ENCODE measurements around the gene ARHGAP40.

Gene ARHGAP40

DNA sequence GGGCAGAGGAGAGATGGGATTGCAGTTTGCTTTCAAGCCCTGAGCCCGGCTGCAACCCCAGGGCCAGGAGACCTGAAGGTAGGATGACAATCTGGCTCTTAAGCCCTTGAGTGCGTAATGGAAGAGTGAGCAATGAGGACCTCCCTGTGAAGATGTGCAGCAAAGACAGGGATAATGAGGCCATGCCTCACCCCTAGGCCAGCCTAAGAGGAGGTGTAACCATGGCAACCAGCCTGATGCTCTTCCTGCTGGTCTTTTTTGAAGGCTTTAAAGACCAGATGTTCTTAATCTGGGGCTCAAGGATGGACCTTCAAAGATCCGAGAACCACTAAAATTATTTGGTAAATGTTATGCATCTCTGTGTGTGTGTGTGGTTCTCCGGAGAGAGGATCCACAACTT is 8.2 kb downstream of the ARHGAP40 start:
- H3K4me3 ChIP-seq (ENCODE audit: low read length), result no peak overlapping the region
- no peak for DNase-seq (ENCODE audit: low read depth)
- TF ChIP-seq, protein P1, sequence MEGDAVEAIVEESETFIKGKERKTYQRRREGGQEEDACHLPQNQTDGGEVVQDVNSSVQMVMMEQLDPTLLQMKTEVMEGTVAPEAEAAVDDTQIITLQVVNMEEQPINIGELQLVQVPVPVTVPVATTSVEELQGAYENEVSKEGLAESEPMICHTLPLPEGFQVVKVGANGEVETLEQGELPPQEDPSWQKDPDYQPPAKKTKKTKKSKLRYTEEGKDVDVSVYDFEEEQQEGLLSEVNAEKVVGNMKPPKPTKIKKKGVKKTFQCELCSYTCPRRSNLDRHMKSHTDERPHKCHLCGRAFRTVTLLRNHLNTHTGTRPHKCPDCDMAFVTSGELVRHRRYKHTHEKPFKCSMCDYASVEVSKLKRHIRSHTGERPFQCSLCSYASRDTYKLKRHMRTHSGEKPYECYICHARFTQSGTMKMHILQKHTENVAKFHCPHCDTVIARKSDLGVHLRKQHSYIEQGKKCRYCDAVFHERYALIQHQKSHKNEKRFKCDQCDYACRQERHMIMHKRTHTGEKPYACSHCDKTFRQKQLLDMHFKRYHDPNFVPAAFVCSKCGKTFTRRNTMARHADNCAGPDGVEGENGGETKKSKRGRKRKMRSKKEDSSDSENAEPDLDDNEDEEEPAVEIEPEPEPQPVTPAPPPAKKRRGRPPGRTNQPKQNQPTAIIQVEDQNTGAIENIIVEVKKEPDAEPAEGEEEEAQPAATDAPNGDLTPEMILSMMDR (conservative IDR thresholded peaks at IDR 0.05; ENCODE audit: low read depth, low read length), result no peak

DNA sequence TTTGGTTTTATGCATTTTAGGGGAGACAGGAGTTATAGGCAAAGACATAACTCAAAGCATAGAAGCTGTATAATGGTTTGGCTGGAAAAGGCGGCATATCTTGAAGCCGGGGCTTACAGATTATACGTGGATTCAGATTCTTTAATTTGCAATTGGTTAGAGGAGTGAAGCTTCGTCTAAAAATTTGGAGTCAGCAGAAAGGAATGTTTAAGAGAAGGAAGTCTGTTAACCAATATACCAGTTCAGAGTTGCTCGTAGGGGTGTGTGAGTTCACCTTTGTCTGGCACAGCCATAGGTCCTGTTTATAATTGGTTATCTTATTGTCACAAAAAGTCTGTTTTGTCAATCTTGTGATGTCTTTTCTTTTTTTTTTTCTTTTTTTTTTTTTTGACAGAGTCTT is 8.9 kb downstream of the ARHGAP40 start:
- TF ChIP-seq, protein P1 (conservative IDR thresholded peaks at IDR 0.05; ENCODE audit: low read depth, low read length), result no peak
- DNase-seq (ENCODE audit: low read depth), result no peak
- H3K4me3 ChIP-seq (ENCODE audit: low read length), result no peak overlapping the region

DNA sequence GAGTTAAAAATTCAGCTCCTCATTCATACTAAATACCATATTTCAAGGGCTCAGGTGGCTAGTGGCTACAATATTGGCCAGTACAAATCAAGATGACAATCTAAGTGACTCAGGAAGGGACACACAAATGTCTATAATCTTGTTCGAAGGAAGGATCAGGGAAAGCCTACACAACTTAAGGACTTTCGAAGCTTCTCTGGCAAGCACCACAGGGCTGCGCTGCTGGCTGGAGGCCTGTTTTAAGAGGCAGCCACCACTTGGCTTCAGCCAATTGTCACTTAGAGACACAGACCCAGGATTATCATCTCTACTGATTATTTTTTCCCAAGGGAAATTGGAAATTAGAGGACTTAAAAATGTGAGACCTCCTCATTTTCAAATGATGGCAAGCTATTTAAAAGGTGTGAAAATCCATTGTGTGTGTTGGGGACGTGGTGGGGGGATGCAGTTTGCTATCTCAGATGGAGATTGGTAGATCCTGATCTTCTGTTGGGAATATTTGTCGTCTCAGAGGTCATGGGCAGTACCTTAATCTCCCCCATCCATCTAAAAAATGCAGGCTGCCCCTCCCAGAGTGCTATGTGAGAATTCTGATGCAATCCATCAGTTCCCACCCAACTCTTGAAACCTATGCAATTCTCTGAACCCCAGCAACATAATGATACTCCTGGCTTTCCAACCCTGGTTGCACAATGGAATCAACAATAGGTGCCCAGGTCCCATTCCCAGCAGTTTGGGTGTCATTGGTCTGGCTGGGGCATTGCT is 11.3 kb downstream of the ARHGAP40 start:
- no peak overlapping the region for H3K4me3 ChIP-seq (ENCODE audit: low read length)
- TF ChIP-seq, protein P1 (conservative IDR thresholded peaks at IDR 0.05; ENCODE audit: low read depth, low read length), result no peak
- no peak for DNase-seq (ENCODE audit: low read depth)

DNA sequence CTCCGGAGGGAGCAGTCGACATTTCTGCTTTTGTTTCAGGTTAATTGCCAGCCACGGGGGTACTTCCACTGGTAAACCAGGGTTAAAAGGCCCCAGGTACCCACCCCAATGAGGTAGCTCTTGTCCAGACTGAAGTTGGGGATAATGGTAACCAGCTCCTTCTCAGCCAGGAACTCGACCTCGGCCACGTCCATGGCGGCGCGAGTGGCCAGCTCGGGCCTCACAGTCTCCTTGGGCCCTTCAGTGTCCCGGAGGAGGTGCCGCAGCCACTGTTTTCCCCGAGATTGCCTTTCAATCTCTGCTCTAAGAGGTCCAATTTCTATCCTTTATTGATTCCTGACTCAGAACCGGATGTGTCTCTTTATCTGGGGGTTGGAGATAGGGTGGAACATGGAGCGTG is 13.7 kb downstream of the ARHGAP40 start:
- DNase-seq (ENCODE audit: low read depth), result no peak
- no peak overlapping the region for H3K4me3 ChIP-seq (ENCODE audit: low read length)
- TF ChIP-seq, protein P1 (conservative IDR thresholded peaks at IDR 0.05; ENCODE audit: low read depth, low read length), result no peak

DNA sequence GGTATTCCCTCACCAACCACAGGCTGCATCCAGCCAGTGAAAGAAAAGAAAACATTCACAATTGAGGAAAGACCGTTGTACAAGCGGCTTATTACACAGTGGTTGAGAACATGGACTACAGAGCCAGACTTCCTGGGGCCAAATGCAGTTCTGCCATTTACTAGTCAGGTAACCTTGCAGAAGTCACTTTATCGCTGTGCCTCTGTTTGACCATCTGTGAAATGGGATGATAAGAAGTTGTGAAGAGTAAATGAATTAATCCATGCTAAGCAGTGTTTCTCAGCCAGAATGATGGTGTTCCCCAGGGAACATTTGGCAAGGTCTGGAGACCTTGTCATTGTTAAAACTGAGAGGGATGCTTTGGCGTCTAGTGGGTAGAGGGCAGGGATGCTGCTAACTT is 14.8 kb downstream of the ARHGAP40 start:
- TF ChIP-seq, protein P1 (conservative IDR thresholded peaks at IDR 0.05; ENCODE audit: low read depth, low read length), result no peak
- H3K4me3 ChIP-seq (ENCODE audit: low read length), result no peak overlapping the region
- DNase-seq (ENCODE audit: low read depth), result no peak

DNA sequence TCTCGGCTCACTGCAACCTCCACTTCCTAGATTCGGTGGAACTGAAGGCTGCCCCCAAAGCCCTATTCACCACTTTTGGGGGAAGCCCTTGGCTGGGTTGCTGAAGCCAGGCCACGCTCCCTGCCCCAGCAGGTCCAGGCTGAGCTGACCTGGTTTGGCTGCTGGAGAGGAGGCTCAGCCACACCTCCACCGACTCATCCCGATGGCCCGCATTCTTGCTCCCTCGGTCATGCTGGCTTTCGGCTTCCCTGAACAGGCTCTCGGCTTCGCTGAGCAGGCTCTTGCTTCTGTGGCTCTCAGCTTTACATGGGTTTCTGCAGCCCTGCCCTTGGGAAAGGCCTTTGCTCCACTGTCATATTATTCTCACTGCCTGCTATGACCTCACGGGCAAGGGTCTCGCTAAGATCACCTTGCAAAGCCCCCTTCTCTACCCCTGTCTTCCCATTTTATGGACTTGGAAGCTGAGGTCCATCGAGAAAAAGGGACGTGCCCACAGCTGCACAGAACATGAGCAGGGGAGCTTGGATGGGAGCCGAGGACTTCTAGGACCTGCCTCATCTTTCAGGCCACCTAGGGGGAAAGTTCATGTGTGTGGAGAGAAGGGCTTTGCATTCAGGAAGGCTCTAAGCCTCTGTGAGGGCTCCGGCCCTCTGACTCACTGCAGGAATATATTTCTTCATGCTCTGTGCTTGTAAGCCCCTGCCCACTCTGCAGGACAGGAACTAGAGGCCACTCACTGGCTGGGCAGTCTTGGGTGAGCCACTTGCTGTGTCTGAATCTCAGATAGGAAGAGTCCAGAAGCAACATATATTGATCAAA is 15.6 kb downstream of the ARHGAP40 start:
- no peak for DNase-seq (ENCODE audit: low read depth)
- H3K4me3 ChIP-seq (ENCODE audit: low read length), result no peak overlapping the region
- TF ChIP-seq, protein P1 (conservative IDR thresholded peaks at IDR 0.05; ENCODE audit: low read depth, low read length), result no peak

Measured in retinal pigment epithelial cell (primary cell).